HG02763 (cell line): ENCODE data around the gene SLC26A5.
A peak's percentile ranks its signal among the peaks of the same experiment; 100 is the strongest.

Experiments used
- ATAC-seq: cut with Tn5 transposase; IDR thresholded peaks from one replicate; pipeline ENCODE4 v1.9.1; 2021; ENCODE audit warnings: mild to moderate bottlenecking, moderate library complexity; ENCODE audit not compliant: unreplicated experiment

Gene SLC26A5

GRCh38 chr7:103348452-103348851 is 97.6 kb downstream of the SLC26A5 start:
- ATAC-seq: no peak

GRCh38 chr7:103347507-103348267 is 98.3 kb downstream of the SLC26A5 start, which contains the start of gene PSMC2:
Gene PSMC2, plus strand, starts transcription at chr7:103347643. Its CDS starts 69 bp downstream, at chr7:103347712.
- peak; percentile 69 for ATAC-seq

- no peak for ATAC-seq
These were observed 99.6 kb downstream of the SLC26A5 start for GRCh38 chr7:103346396-103346795.

GRCh38 chr7:103344453-103345149 is 101.4 kb downstream of the SLC26A5 start, which contains the start of gene DNAJC2:
Gene DNAJC2, minus strand, starts transcription at chr7:103344767. Its CDS starts 145 bp downstream, at chr7:103344622.
- peak; percentile 78 for ATAC-seq

GRCh38 chr7:103343758-103344452 is 102.1 kb downstream of the SLC26A5 start:
- peak; percentile 12 for ATAC-seq

GRCh38 chr7:103343332-103343731 is 102.7 kb downstream of the SLC26A5 start:
- no peak for ATAC-seq

GRCh38 chr7:103341466-103341865 is 104.5 kb downstream of the SLC26A5 start:
- ATAC-seq: no peak

GRCh38 chr7:103338864-103339263 is 107.1 kb downstream of the SLC26A5 start:
- ATAC-seq: no peak

- ATAC-seq: no peak
These were observed 109.2 kb downstream of the SLC26A5 start for GRCh38 chr7:103336761-103337160.

- ATAC-seq: no peak
These were observed 120.3 kb downstream of the SLC26A5 start for GRCh38 chr7:103325744-103326143.
